Kidney (tissue), 14 donors: Measurements from ENCODE around the gene B3GNT7. TPM values are rescaled to one million over a fixed set of nuclear protein-coding genes. Genes with fewer than 3 reads are reported as not detected.
A peak's percentile ranks its signal among the peaks of the same experiment; 100 is the strongest.

Source experiments
- DNase-seq, 5 donors: peaks; one replicate each; pipeline ENCODE4 v3.0.0-alpha.2; 2013 to 2020
- FAIRE-seq: peaks from 2 replicates; lab custom pipeline; 2012; peaks lifted over from hg19 to GRCh38; lab: Jason Lieb, UNC
- H3K27ac ChIP-seq, 2 donors: one replicate each; pipeline ENCODE4 v1.7.0; 2013; ENCODE audit warnings: low read depth in 2 of 2, low read length in 2 of 2, inconsistent platforms in 1 of 2
- H3K27me3 ChIP-seq: one replicate; pipeline ENCODE4 v1.7.1; 2013; ENCODE audit warnings: low read length, inconsistent platforms; ENCODE audit not compliant: control insufficient read depth, insufficient read depth
- H3K36me3 ChIP-seq, 3 donors: one replicate each; pipeline versions ENCODE4 v1.7.0 to v1.7.1; 2013; ENCODE audit warnings: low read length in 3 of 3, control low read depth in 1 of 3, inconsistent platforms in 1 of 3; ENCODE audit not compliant: insufficient read depth in 3 of 3, control insufficient read depth in 2 of 3
- H3K4me1 ChIP-seq, 3 donors: one replicate each; pipeline versions ENCODE4 v1.7.0 to v1.7.1; 2013; ENCODE audit warnings: low read length in 3 of 3, inconsistent platforms in 1 of 3, low read depth in 1 of 3; ENCODE audit not compliant: control insufficient read depth in 2 of 3, insufficient read depth in 2 of 3
- H3K4me3 ChIP-seq, 3 donors: one replicate each; pipeline versions ENCODE4 v1.7.0 to v1.8.1; 2013; ENCODE audit warnings: low read length in 3 of 3, control low read depth in 1 of 3, inconsistent platforms in 1 of 3
- H3K9ac ChIP-seq, 3 donors: one replicate each; pipeline versions ENCODE4 v1.7.0 to v1.7.1; 2013; ENCODE audit warnings: low read length in 3 of 3, control low read depth in 1 of 3, inconsistent platforms in 1 of 3
- H3K9me3 ChIP-seq, 3 donors: one replicate each; pipeline versions ENCODE4 v1.7.0 to v1.7.1; 2013; ENCODE audit warnings: low read length in 3 of 3, control low read depth in 1 of 3, inconsistent platforms in 1 of 3; ENCODE audit not compliant: control insufficient read depth in 2 of 3, insufficient read depth in 1 of 3
- intact Hi-C: fragments of 100-400 bp; cut with DNase I; formaldehyde crosslinking; loops from one replicate; pipeline ENCODE4 v1.11.1; 2022
- polyA plus RNA-seq: library from polyadenylated mRNA; stranded (reverse); fragments of 350-450 nt; fragmentation: Illumina TruSeq; extraction: RNeasy Lipid Tissue Mini Kit (QIAGEN cat#74804); gene quantifications from one replicate; pipeline ENCODE4 v1.2.3, GENCODE V29; 2014; ENCODE audit warnings: low read depth, low replicate concordance; ENCODE audit not compliant: insufficient read depth
- total RNA-seq: library from RNA; stranded (reverse); fragmentation: NEBNext Ultra II Directional; extraction: Animal tissue kit (Norgen Biotek cat#: 25700); gene quantifications from one replicate; pipeline ENCODE4 v1.2.1, GENCODE V29; 2021
- TF ChIP-seq, protein P1 (sequence below): IDR thresholded peaks from 3 replicates; pipeline ENCODE4 v1.5.1; 2012; ENCODE audit warnings: mild to moderate bottlenecking, moderate library complexity, borderline replicate concordance; ENCODE audit not compliant: insufficient read depth; ENCODE audit errors: extremely low read depth
- donor health status: control.
- donor health status: control.
- donor health status: control.
- donor health status: control.
- donor health status: control.
- donor health status: DM: yes; HTN: yes; CAD: no.
- donor health status: Normal renal cell carcinoma (clear cell type).

The B3GNT7 gene
- total and polyA plus RNA-seq, 2 donors from 2014 or later = 2.4 to 9.3 TPM

- no peak overlapping the region for H3K9ac ChIP-seq
- intact Hi-C loops = no loop called here
- TF ChIP-seq, protein P1, sequence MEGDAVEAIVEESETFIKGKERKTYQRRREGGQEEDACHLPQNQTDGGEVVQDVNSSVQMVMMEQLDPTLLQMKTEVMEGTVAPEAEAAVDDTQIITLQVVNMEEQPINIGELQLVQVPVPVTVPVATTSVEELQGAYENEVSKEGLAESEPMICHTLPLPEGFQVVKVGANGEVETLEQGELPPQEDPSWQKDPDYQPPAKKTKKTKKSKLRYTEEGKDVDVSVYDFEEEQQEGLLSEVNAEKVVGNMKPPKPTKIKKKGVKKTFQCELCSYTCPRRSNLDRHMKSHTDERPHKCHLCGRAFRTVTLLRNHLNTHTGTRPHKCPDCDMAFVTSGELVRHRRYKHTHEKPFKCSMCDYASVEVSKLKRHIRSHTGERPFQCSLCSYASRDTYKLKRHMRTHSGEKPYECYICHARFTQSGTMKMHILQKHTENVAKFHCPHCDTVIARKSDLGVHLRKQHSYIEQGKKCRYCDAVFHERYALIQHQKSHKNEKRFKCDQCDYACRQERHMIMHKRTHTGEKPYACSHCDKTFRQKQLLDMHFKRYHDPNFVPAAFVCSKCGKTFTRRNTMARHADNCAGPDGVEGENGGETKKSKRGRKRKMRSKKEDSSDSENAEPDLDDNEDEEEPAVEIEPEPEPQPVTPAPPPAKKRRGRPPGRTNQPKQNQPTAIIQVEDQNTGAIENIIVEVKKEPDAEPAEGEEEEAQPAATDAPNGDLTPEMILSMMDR = no peak
- H3K4me1 ChIP-seq = no peaks in the 10 kb centered on the region
- no peaks in the 10 kb centered on the region for H3K27me3 ChIP-seq
- no peak for FAIRE-seq
- no peaks in the 10 kb centered on the region for H3K36me3 ChIP-seq
- H3K9me3 ChIP-seq = no peaks in the 10 kb centered on the region
- peak in 1 of 5 donors; percentile 67 for DNase-seq
- no peak overlapping the region for H3K27ac ChIP-seq
- no peak overlapping the region for H3K4me3 ChIP-seq
Measured at GRCh38 chr2:231370749-231371429, 24.6 kb upstream of the B3GNT7 start.

DNA sequence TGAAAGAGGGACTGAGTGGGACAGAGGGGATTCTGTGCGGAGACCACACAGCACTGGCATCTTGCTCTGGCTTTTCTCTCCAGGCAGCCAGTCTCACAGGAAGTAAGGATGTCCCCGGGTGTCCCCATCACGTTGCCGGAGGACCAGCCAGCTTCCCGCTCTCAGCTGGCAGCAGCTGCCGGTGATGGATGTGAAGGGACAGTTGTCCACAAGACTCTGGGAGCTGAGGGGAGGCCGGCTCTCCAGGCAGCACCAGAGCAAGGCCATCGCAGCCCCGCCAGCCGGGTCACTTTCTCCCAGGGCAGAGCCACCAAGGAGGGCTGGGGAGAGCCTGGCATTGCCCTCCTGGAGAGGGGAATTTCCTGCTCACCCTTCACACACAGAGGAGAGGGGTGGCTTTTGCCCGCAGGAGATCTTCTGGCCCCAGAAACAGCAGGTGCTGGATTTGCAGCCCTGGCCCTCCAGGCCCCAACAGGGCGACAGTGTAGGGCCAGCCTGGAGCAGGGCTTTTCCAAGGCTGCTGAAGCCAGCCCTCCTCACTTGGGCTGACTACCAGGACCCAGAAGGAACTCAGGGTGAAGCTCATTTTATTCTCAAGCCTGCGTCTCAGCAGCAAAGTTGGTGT is 24.0 kb upstream of the B3GNT7 start:
- DNase-seq (peak in 1 of 5 donors; percentile 74), FAIRE-seq (no peak)
- TF ChIP-seq, protein P1 = no peak
- Histone ChIP-seq H3K27me3 (no peaks in the 10 kb centered on the region), H3K9ac (no peak overlapping the region), H3K27ac (no peak overlapping the region), H3K4me1 (no peaks in the 10 kb centered on the region), H3K9me3 (no peaks in the 10 kb centered on the region), H3K36me3 (no peaks in the 10 kb centered on the region), H3K4me3 (no peak overlapping the region)
- intact Hi-C loops = no loop called here

DNA sequence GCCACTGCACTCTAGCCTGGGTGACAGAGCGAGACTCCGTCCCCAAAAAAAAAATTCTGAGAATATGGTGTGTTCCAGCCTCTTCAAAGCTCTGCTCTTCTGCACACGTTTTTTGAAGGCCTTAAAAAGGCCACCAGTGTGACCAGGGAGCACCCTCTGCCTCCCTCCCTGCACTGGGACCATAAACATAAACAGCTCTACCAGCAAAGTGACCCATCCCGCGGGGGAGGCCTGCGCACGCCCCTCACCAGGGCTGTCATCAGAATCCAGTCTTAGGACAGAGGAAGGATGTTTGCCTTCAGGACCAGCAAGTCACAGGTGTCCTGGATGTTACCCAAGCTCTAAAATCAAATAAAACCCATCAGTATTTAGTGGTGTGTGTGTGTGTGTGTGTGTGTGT is 23.2 kb upstream of the B3GNT7 start:
- TF ChIP-seq, protein P1 = no peak
- Histone ChIP-seq H3K4me1 (no peaks in the 10 kb centered on the region), H3K36me3 (no peaks in the 10 kb centered on the region), H3K9ac (no peak overlapping the region), H3K9me3 (no peaks in the 10 kb centered on the region), H3K27me3 (no peaks in the 10 kb centered on the region), H3K4me3 (no peak overlapping the region), H3K27ac (no peak overlapping the region)
- DNase-seq (peak in 1 of 5 donors; percentile 43), FAIRE-seq (no peak)
- intact Hi-C loops = no loop called here
